Liver (tissue), 3 donors: ENCODE data around the gene PUSL1.

Experiments used
- ATF3 ChIP-seq: IDR thresholded peaks from 2 replicates; pipeline ENCODE4 v1.6.1; 2016; ENCODE audit warnings: antibody characterized with exemption
- CTCF ChIP-seq: fragments of 150-350 bp; IDR thresholded peaks from 2 replicates; pipeline ENCODE4 v1.5.1; 2017; ENCODE audit warnings: improper control_type of control experiment, low read depth, low read length; ENCODE audit not compliant: missing input control
- EGR1 ChIP-seq, 2 donors: IDR thresholded peaks; 2 replicates each; pipeline ENCODE4 v1.6.1; 2016 to 2018; ENCODE audit warnings: antibody characterized with exemption in 2 of 2, low read depth in 2 of 2
- FOXA2 ChIP-seq: IDR thresholded peaks from 2 replicates; pipeline ENCODE4 v1.6.1; 2016; ENCODE audit warnings: antibody characterized with exemption
- GABPA ChIP-seq, 2 donors: IDR thresholded peaks in 1 of 2; conservative IDR thresholded peaks in 1 of 2; 2 replicates each; pipeline ENCODE4 v1.6.1; 2016; ENCODE audit warnings: antibody characterized with exemption in 2 of 2, mild to moderate bottlenecking in 1 of 2, moderate library complexity in 1 of 2
- HNF4A ChIP-seq, 2 donors: conservative IDR thresholded peaks; 2 replicates each; pipeline ENCODE4 v1.6.1; 2016; ENCODE audit warnings: antibody characterized with exemption in 2 of 2, mild to moderate bottlenecking in 2 of 2
- HNF4G ChIP-seq: IDR thresholded peaks from 2 replicates; pipeline ENCODE4 v1.6.1; 2016; ENCODE audit warnings: antibody characterized with exemption
- JUND ChIP-seq, 2 donors: IDR thresholded peaks; 2 replicates each; pipeline ENCODE4 v1.6.1; 2016; ENCODE audit warnings: antibody characterized with exemption in 2 of 2
- MAX ChIP-seq: IDR thresholded peaks from 2 replicates; pipeline ENCODE4 v1.6.1; 2016; ENCODE audit warnings: antibody characterized with exemption
- RAD21 ChIP-seq, 2 donors: IDR thresholded peaks; 2 replicates each; pipeline ENCODE4 v1.6.1; 2016; ENCODE audit warnings: antibody characterized with exemption in 2 of 2, mild to moderate bottlenecking in 2 of 2
- REST ChIP-seq: IDR thresholded peaks from 2 replicates; pipeline ENCODE4 v1.6.1; 2016; ENCODE audit warnings: antibody characterized with exemption, mild to moderate bottlenecking
- RXRA ChIP-seq, 2 donors: IDR thresholded peaks; 2 replicates each; pipeline ENCODE4 v1.6.1; 2017 to 2018; ENCODE audit warnings: antibody characterized with exemption in 2 of 2, mild to moderate bottlenecking in 1 of 2
- SP1 ChIP-seq: IDR thresholded peaks from 2 replicates; pipeline ENCODE4 v1.6.1; 2018; ENCODE audit warnings: antibody characterized with exemption, mild to moderate bottlenecking
- YY1 ChIP-seq: IDR thresholded peaks from 2 replicates; pipeline ENCODE4 v1.6.1; 2016; ENCODE audit warnings: antibody characterized with exemption, mild to moderate bottlenecking
- donor health status: healthy.
- donor health status: healthy.

- TF ChIP-seq HNF4A (conservative IDR thresholded peaks at IDR 0.05): no peak
- TF ChIP-seq CTCF: no peak
- TF ChIP-seq ATF3: no peak
- no peak for TF ChIP-seq RXRA (IDR thresholded peaks at IDR 0.05)
- TF ChIP-seq REST: no peak
- no peak for TF ChIP-seq RAD21 (IDR thresholded peaks at IDR 0.05)
- TF ChIP-seq MAX: no peak
- no peak for TF ChIP-seq SP1
- no peak for TF ChIP-seq EGR1 (IDR thresholded peaks at IDR 0.05; ENCODE audit: low read depth in 2 of 2)
- no peak for TF ChIP-seq GABPA (IDR thresholded peaks at IDR 0.05 in 1 of 2, conservative IDR thresholded peaks at IDR 0.05 in 1 of 2)
- no peak for TF ChIP-seq YY1
- no peak for TF ChIP-seq HNF4G
- peak; percentile 95 to 97 for TF ChIP-seq JUND (IDR thresholded peaks at IDR 0.05)
- TF ChIP-seq FOXA2: no peak
These were observed 9.8 kb downstream of the PUSL1 start for GRCh38 chr1:1318131-1318652.
